Stomach (tissue), 4 donors: ENCODE data around the gene GORASP2.

Source experiments
- CTCF ChIP-seq, 7 experiments: fragments of 450-650 bp in 4 of 7; fragments of 200-600 bp in 3 of 7; sonication (generic) in 3 of 7; IDR thresholded peaks; one replicate each; pipeline ENCODE4 v1.5.1; 2016 to 2019; ENCODE audit warnings: antibody characterized with exemption in 7 of 7, control low read depth in 2 of 7, mild to moderate bottlenecking in 1 of 7
- EP300 ChIP-seq: sonication (generic); formaldehyde crosslinking; IDR thresholded peaks from one replicate; pipeline ENCODE4 v1.6.1; 2017; ENCODE audit warnings: antibody characterized with exemption
- POLR2A ChIP-seq, 4 donors: fragments of 450-650 bp; IDR thresholded peaks; one replicate each; pipeline ENCODE4 v1.6.1; 2016; ENCODE audit warnings: antibody characterized with exemption in 4 of 4, control low read depth in 2 of 4, mild to moderate bottlenecking in 1 of 4, moderate library complexity in 1 of 4
- POLR2AphosphoS5 ChIP-seq, 3 donors: sonication (generic); formaldehyde crosslinking; IDR thresholded peaks; one replicate each; pipeline ENCODE4 v1.6.1; 2016; ENCODE audit warnings: antibody characterized with exemption in 3 of 3

DNA sequence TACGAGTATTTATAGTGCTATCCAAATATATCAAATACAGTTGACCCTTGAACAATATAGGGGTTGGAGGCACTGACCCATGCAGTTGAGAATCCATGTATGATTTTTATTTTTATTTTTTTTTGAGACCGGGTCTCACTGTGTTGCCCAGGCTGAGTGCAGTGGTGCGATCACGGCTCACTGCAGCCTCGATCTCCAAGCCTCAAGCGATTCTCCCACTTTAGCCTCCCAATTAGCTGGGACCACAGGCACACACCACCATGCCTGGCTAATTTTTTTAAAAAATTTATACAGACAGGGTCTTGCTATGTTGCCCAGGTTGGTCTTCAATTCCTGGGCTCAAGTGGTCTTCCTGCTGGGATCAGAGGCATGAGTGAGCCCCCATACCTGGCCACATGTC lies 70.6 kb downstream of the GORASP2 start:
- TF ChIP-seq POLR2A (IDR thresholded peaks at IDR 0.05) (no peak), CTCF (IDR thresholded peaks at IDR 0.05) (no peak), POLR2AphosphoS5 (IDR thresholded peaks at IDR 0.05) (no peak), EP300 (no peak)
